HFF-Myc (cell line): ENCODE results near the gene STAT5A.

ENCODE experiments used
- DNase-seq: peaks from one replicate; pipeline ENCODE4 v3.0.0-alpha.2; 2011; ENCODE audit warnings: low read depth; ENCODE audit errors: extremely low read depth
- H3K4me3 ChIP-seq: replicated peaks from 2 replicates; pipeline ENCODE4 v1.5.1; 2011; ENCODE audit warnings: low read depth, mild to moderate bottlenecking, control low read depth, low read length
- CTCF ChIP-seq: IDR thresholded peaks from 2 replicates; pipeline ENCODE4 v1.5.1; 2012; ENCODE audit warnings: mild to moderate bottlenecking, low read depth, low read length, control low read depth; ENCODE audit errors: missing control alignments

The STAT5A gene

GRCh38 chr17:42310787-42311215 lies 22.5 kb downstream of the STAT5A start:
- no peak for DNase-seq
- H3K4me3 ChIP-seq, result no peak overlapping the region
- no peak for TF ChIP-seq CTCF

GRCh38 chr17:42311240-42312034 lies 23.1 kb downstream of the STAT5A start:
- TF ChIP-seq CTCF, result no peak
- H3K4me3 ChIP-seq, result peak overlapping the region; percentile 21; the same call in 1 of the 2 replicates
- peak; percentile 69 for DNase-seq

- no peak for DNase-seq
- no peak for TF ChIP-seq CTCF
- peak overlapping the region; percentile 21; the same call in 1 of the 2 replicates for H3K4me3 ChIP-seq
These were observed 23.7 kb downstream of the STAT5A start for GRCh38 chr17:42312035-42312284.

GRCh38 chr17:42312285-42313130 lies 24.2 kb downstream of the STAT5A start:
- H3K4me3 ChIP-seq, result peak overlapping the region; percentile 21; the same call in 1 of the 2 replicates
- TF ChIP-seq CTCF, result peak; percentile 72
- DNase-seq, result peak; percentile 63

GRCh38 chr17:42313389-42313772 lies 25.1 kb downstream of the STAT5A start:
- no peak for DNase-seq

More at GRCh38 chr17:42313389-42313772, 25.1 kb downstream of the STAT5A start:
- no peak for TF ChIP-seq CTCF
- no peak overlapping the region for H3K4me3 ChIP-seq
